Anterior cingulate cortex (tissue), 58 donors: ENCODE measurements around the gene TK1.
"Not testable (repeated sequence)": the region's sequence is repeated elsewhere in the genome, so short reads cannot be mapped to it uniquely, and the experiment has no call there.

Source experiments
- DNase-seq, 58 donors: peaks; one replicate each; lab custom pipeline; 2025; lab: John Stamatoyannopoulos, UW

The TK1 gene

GRCh38 chr17:78159575-78160158 lies 27.2 kb downstream of the TK1 start:
- no peak for DNase-seq

- no peak for DNase-seq
Measured at GRCh38 chr17:78154903-78155811, 31.7 kb downstream of the TK1 start.

GRCh38 chr17:78151514-78152008 lies 35.3 kb downstream of the TK1 start:
- no peak for DNase-seq

- DNase-seq: no peak
Measured at GRCh38 chr17:78148286-78149016, 38.4 kb downstream of the TK1 start.

GRCh38 chr17:78147315-78147998 lies 39.4 kb downstream of the TK1 start:
- no peak for DNase-seq

GRCh38 chr17:78146881-78147280 lies 40.0 kb downstream of the TK1 start:
- no peak for DNase-seq

GRCh38 chr17:78146471-78146869 lies 40.4 kb downstream of the TK1 start:
- no peak for DNase-seq

- peak in 46 of 58 donors; percentile 11 to 82 (median 54) for DNase-seq
Measured at GRCh38 chr17:78144736-78145641, 41.9 kb downstream of the TK1 start.

GRCh38 chr17:78144147-78144719 lies 42.6 kb downstream of the TK1 start:
- DNase-seq: peak in 52 of 58 donors; percentile 20 to 83 (median 58)

GRCh38 chr17:78143214-78144146 lies 43.4 kb downstream of the TK1 start:
- no peak for DNase-seq

GRCh38 chr17:78142119-78142861 lies 44.6 kb downstream of the TK1 start:
- no peak for DNase-seq

GRCh38 chr17:78141437-78142118 lies 45.3 kb downstream of the TK1 start:
- no peak for DNase-seq

- DNase-seq: peak in 11 of 58 donors; percentile 12 to 61 (median 32)
Measured at GRCh38 chr17:78140169-78141051, 46.4 kb downstream of the TK1 start.

- DNase-seq: not testable (repeated sequence)
Measured at GRCh38 chr17:78139861-78140168, 47.0 kb downstream of the TK1 start.

GRCh38 chr17:78138204-78139060 lies 48.4 kb downstream of the TK1 start:
- DNase-seq: no peak
